Astrocyte (in vitro differentiated cells and primary cell): ENCODE data around the gene SLC48A1. TPM values are rescaled to one million over a fixed set of nuclear protein-coding genes. Genes with fewer than 3 reads are reported as not detected.

Source experiments
- DNase-seq: peaks from one replicate; pipeline ENCODE4 v3.0.0-alpha.2; 2010; ENCODE audit warnings: low read depth
- FAIRE-seq: peaks from 2 replicates; lab custom pipeline; 2011; peaks lifted over from hg19 to GRCh38; lab: Jason Lieb, UNC
- H2AFZ ChIP-seq: 2 replicates; pipeline ENCODE4 v1.6.0; 2012; ENCODE audit warnings: low read depth, low read length, inconsistent platforms
- H3K27ac ChIP-seq: 2 replicates; pipeline ENCODE4 v1.5.1; 2011; ENCODE audit warnings: low read depth, low read length, inconsistent platforms
- H3K27me3 ChIP-seq: 2 replicates; pipeline ENCODE4 v1.6.0; 2011; ENCODE audit warnings: low read length, inconsistent platforms; ENCODE audit not compliant: insufficient read depth
- H3K36me3 ChIP-seq: 2 replicates; pipeline ENCODE4 v1.5.1; 2011; ENCODE audit warnings: low read length, inconsistent platforms; ENCODE audit not compliant: insufficient read depth
- H3K4me1 ChIP-seq: 2 replicates; pipeline ENCODE4 v1.5.1; 2011; ENCODE audit warnings: low read length, inconsistent platforms; ENCODE audit not compliant: insufficient read depth
- H3K4me2 ChIP-seq: 2 replicates; pipeline ENCODE4 v1.6.0; 2012; ENCODE audit warnings: low read length, inconsistent platforms
- H3K4me3 ChIP-seq: 2 replicates; pipeline ENCODE4 v1.5.1; 2011; ENCODE audit warnings: low read depth, mild to moderate bottlenecking, low read length, inconsistent platforms; ENCODE audit not compliant: insufficient read depth
- H3K79me2 ChIP-seq: 2 replicates; pipeline ENCODE4 v1.6.0; 2012; ENCODE audit warnings: mild to moderate bottlenecking, low read length, inconsistent platforms; ENCODE audit not compliant: insufficient read depth
- H3K9ac ChIP-seq: 2 replicates; pipeline ENCODE4 v1.6.0; 2012; ENCODE audit warnings: mild to moderate bottlenecking, low read length, inconsistent platforms
- H3K9me3 ChIP-seq: 2 replicates; pipeline ENCODE4 v1.5.1; 2012; ENCODE audit warnings: low read depth, mild to moderate bottlenecking, low read length, inconsistent platforms; ENCODE audit not compliant: insufficient read depth
- H4K20me1 ChIP-seq: 2 replicates; pipeline ENCODE4 v1.6.0; 2012; ENCODE audit warnings: low read length, inconsistent platforms; ENCODE audit not compliant: insufficient read depth
- H3K27ac Mint-ChIP-seq: one replicate; pipeline ENCODE4 v1.8.0; 2021; ENCODE audit warnings: mild to moderate bottlenecking, mixed read lengths; ENCODE audit not compliant: unreplicated experiment
- H3K27me3 Mint-ChIP-seq: one replicate; pipeline ENCODE4 v1.8.0; 2021; ENCODE audit warnings: low read depth, mixed read lengths; ENCODE audit not compliant: unreplicated experiment
- H3K36me3 Mint-ChIP-seq: one replicate; pipeline ENCODE4 v1.8.0; 2021; ENCODE audit warnings: low read depth, mixed read lengths; ENCODE audit not compliant: unreplicated experiment
- H3K4me1 Mint-ChIP-seq: one replicate; pipeline ENCODE4 v1.8.0; 2021; ENCODE audit warnings: low read depth, mixed read lengths; ENCODE audit not compliant: unreplicated experiment
- H3K4me3 Mint-ChIP-seq: one replicate; pipeline ENCODE4 v1.8.0; 2021; ENCODE audit warnings: mild to moderate bottlenecking, moderate library complexity, mixed read lengths; ENCODE audit not compliant: unreplicated experiment
- H3K9me3 Mint-ChIP-seq: one replicate; pipeline ENCODE4 v1.8.0; 2021; ENCODE audit warnings: mild to moderate bottlenecking, mixed read lengths; ENCODE audit not compliant: unreplicated experiment
- EZH2 ChIP-seq: IDR thresholded peaks from 2 replicates; pipeline ENCODE4 v1.6.1; 2012; ENCODE audit warnings: mild to moderate bottlenecking, low read length, inconsistent platforms; ENCODE audit not compliant: insufficient read depth
- total RNA-seq: library from RNA; stranded (reverse); gene quantifications from 2 replicates; pipeline ENCODE4 v1.2.1, GENCODE V29; 2021
- TF ChIP-seq, protein P1 (sequence below): IDR thresholded peaks from 2 replicates; pipeline ENCODE4 v1.5.1; 2011; ENCODE audit warnings: low read depth, mild to moderate bottlenecking, inconsistent platforms, low read length, moderate library complexity; ENCODE audit not compliant: insufficient read depth

Gene SLC48A1
- total RNA-seq, 1 donor from 2014 or later, result 23.8 TPM

- Histone ChIP-seq H3K9ac (no peak overlapping the region), H3K4me1 (peaks cover 2% of the 10 kb centered on the region), H3K4me2 (no peak overlapping the region), H4K20me1 (no peaks in the 10 kb centered on the region), H3K27ac (no peak overlapping the region), H3K36me3 (no peaks in the 10 kb centered on the region), H3K79me2 (no peaks in the 10 kb centered on the region), H3K4me3 (no peak overlapping the region), H3K27me3 (peaks cover 16% of the 10 kb centered on the region), H2AFZ (no peak overlapping the region), H3K9me3 (no peaks in the 10 kb centered on the region)
- TF ChIP-seq, protein P1, sequence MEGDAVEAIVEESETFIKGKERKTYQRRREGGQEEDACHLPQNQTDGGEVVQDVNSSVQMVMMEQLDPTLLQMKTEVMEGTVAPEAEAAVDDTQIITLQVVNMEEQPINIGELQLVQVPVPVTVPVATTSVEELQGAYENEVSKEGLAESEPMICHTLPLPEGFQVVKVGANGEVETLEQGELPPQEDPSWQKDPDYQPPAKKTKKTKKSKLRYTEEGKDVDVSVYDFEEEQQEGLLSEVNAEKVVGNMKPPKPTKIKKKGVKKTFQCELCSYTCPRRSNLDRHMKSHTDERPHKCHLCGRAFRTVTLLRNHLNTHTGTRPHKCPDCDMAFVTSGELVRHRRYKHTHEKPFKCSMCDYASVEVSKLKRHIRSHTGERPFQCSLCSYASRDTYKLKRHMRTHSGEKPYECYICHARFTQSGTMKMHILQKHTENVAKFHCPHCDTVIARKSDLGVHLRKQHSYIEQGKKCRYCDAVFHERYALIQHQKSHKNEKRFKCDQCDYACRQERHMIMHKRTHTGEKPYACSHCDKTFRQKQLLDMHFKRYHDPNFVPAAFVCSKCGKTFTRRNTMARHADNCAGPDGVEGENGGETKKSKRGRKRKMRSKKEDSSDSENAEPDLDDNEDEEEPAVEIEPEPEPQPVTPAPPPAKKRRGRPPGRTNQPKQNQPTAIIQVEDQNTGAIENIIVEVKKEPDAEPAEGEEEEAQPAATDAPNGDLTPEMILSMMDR, result no peak
- no peak for TF ChIP-seq EZH2
- H3K27ac Mint-ChIP-seq, result no peak overlapping the region
- no peak overlapping the region for H3K4me3 Mint-ChIP-seq
- peaks cover 3% of the 10 kb centered on the region for H3K9me3 Mint-ChIP-seq
- H3K4me1 Mint-ChIP-seq, result no peaks in the 10 kb centered on the region
- peaks cover 23% of the 10 kb centered on the region for H3K36me3 Mint-ChIP-seq
- H3K27me3 Mint-ChIP-seq, result peaks cover 80% of the 10 kb centered on the region
- DNase-seq (no peak), FAIRE-seq (no peak)
These were observed 25.2 kb upstream of the SLC48A1 start for GRCh38 chr12:47747596-47748506.

- peaks cover 3% of the 10 kb centered on the region for H3K4me1 Mint-ChIP-seq
- Histone ChIP-seq H3K9me3 (no peaks in the 10 kb centered on the region), H3K4me2 (no peak overlapping the region), H3K9ac (no peak overlapping the region), H3K79me2 (no peaks in the 10 kb centered on the region), H4K20me1 (no peaks in the 10 kb centered on the region), H3K4me1 (peaks cover 9% of the 10 kb centered on the region), H2AFZ (no peak overlapping the region), H3K4me3 (no peak overlapping the region), H3K36me3 (no peaks in the 10 kb centered on the region), H3K27ac (no peak overlapping the region), H3K27me3 (peaks cover 16% of the 10 kb centered on the region)
- H3K27me3 Mint-ChIP-seq, result peaks cover 75% of the 10 kb centered on the region
- H3K9me3 Mint-ChIP-seq, result peaks cover 3% of the 10 kb centered on the region
- TF ChIP-seq EZH2, result no peak
- TF ChIP-seq, protein P1, result no peak
- no peak for FAIRE-seq
- DNase-seq, result no peak
- peaks cover 23% of the 10 kb centered on the region for H3K36me3 Mint-ChIP-seq
- no peak overlapping the region for H3K27ac Mint-ChIP-seq
- H3K4me3 Mint-ChIP-seq, result no peak overlapping the region
These were observed 24.6 kb upstream of the SLC48A1 start for GRCh38 chr12:47748507-47748828.

DNA sequence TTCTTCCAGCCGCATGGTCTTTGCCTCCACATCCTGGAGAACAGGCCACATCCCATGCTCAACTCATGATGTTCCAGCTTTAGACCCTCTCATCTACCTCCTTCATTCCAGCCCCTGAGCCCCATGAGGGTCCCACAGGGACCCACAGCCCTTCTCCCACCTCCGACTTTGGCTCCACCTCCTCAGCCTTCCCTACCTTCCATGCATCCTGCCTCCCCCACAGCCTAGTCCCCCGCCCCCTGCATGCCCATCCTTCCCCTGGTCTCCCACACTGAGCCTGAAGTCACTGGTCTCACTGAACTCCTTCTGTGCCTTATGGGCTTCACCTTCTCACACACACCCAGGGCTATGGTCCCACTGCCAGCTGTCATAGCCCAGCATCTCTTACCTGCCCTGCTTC lies 24.1 kb upstream of the SLC48A1 start:
- Histone ChIP-seq H3K4me1 (peaks cover 13% of the 10 kb centered on the region), H3K27ac (no peak overlapping the region), H3K4me2 (no peak overlapping the region), H3K36me3 (no peaks in the 10 kb centered on the region), H3K27me3 (peaks cover 13% of the 10 kb centered on the region), H2AFZ (no peak overlapping the region), H3K9me3 (no peaks in the 10 kb centered on the region), H3K4me3 (no peak overlapping the region), H3K79me2 (no peaks in the 10 kb centered on the region), H4K20me1 (no peaks in the 10 kb centered on the region), H3K9ac (no peak overlapping the region)
- H3K4me3 Mint-ChIP-seq, result no peak overlapping the region
- H3K27ac Mint-ChIP-seq, result no peak overlapping the region
- H3K9me3 Mint-ChIP-seq, result peaks cover 3% of the 10 kb centered on the region
- H3K27me3 Mint-ChIP-seq, result peaks cover 70% of the 10 kb centered on the region
- no peak for TF ChIP-seq EZH2
- TF ChIP-seq, protein P1, result no peak
- H3K4me1 Mint-ChIP-seq, result peaks cover 6% of the 10 kb centered on the region
- FAIRE-seq, result no peak
- H3K36me3 Mint-ChIP-seq, result peaks cover 23% of the 10 kb centered on the region
- no peak for DNase-seq
